GM04503 (cell line): ENCODE data around the gene SGCA.

Experiments
- DNase-seq: peaks from one replicate; pipeline ENCODE4 v3.0.0-alpha.2; 2012; ENCODE audit warnings: low read depth

Gene SGCA

DNA sequence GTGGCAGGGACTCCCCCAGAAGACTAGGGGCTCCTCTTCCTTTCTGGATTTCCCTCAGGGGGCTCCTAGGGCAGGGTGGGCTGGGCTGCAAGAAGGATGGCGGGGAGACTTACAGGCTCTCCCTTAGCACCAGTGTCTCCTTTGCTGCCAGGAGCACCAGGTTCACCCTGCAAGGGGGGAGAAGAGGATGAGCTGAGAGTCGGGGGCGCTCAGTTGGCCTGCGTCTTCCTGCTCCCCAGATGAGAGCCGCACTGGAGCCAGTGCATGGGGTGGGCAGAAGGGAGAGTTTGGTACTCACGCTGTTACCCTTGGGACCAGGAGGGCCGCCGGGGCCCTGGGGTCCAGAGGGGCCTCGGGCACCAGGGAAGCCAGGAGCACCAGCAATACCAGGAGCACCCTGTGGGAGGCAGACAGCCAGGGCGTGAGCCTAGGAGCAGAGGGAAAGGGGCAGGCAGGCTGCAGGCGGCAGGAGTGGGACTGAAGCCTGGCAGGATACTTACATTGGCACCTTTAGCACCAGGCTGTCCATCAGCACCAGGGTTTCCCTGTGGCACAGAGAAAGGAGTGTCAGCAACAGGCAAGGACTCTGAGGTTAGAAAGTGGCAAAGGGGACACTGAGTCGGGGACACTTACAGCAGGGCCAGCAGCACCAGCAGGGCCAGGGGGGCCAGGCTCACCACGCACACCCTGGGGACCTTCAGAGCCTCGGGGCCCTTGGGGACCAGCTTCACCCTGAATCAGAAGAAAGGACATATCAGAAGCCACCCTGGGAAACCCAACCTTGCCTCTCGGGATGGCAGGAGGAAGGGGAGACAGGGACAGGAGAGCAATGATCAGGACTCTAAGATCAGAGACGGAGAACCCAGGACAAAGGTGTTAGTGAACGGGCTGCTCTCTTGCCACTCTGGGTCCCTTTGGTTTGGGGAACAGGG is 29.4 kb downstream of the SGCA start:
- no peak for DNase-seq

- no peak for DNase-seq
Observed at GRCh38 chr17:50196036-50196435, 30.2 kb downstream of the SGCA start.

DNA sequence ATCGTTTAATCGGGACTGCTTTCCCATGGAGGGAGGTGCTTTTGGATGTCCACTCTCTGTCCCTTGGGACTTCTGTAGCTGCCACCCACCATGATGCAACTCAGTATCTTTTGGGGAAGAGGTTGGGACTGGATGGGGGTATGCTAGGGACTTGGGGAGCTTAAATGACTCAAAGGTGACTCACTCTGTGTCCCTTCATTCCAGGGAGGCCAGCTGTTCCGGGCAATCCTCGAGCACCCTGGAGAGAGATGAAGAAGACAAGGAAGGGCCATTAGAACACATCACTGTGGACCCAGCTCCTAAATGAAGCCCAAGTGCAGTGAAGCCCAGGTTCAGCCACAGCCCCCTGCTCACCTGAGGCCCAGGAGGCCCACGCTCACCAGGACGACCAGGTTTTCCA is 31.0 kb downstream of the SGCA start:
- peak; percentile 75 for DNase-seq

- DNase-seq, result no peak
Observed at GRCh38 chr17:50198026-50198669, 32.3 kb downstream of the SGCA start.

- DNase-seq, result no peak
Observed at GRCh38 chr17:50199211-50199802, 33.5 kb downstream of the SGCA start.

GRCh38 chr17:50199803-50200456 is 34.1 kb downstream of the SGCA start:
- DNase-seq, result no peak

GRCh38 chr17:50200457-50201275 is 34.9 kb downstream of the SGCA start:
- no peak for DNase-seq

DNA sequence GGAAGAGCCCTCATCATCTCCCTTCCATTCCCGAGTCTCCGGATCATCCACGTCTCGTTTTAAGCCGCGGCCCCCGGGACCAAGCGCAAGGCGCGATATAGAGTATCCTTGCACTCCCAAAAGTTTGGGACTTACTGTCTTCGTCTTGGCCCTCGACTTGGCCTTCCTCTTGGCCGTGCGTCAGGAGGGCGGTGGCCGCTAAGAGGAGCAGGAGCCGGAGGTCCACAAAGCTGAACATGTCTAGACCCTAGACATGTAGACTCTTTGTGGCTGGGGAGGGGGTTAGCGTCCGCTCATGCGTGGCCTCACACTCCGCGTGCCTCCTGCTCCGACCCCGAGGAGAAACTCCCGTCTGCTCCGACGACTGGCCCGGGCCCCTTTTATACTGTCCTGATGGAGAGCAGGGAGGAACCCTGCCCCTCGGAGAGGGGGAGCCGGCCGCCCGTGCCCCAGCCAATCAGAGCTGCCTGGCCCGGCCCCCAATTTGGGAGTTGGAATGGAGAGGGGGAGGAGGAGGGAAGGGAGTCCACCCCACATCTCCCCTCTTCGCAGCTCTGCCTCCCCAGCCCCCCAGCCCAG is 35.6 kb downstream of the SGCA start, which contains the start of gene COL1A1:
Gene COL1A1, minus strand, starts transcription at position 356 of the 579 bp plus-strand sequence. Its CDS starts 118 bp downstream, at position 238.
- peak; percentile 79 for DNase-seq

DNA sequence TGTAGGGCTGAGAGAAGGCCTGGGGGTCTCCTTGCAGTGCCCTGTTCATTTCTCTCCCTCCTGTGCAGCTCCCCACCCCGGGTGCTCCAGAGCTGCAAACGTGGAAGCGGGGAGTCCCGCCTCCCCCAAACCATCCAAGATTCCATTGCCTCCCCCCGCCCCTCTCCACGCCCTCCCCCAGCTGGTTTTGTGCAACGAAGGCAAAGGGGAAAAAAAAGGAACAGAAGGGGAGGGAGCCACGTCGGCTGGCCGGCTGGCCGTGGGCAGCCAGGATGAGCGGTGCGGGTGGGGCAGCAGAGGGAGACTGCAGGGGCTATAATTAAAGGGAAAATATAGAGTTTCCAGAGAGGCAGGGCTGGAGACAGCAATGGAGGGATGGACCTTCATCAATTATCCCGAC is 37.3 kb downstream of the SGCA start:
- DNase-seq, result peak; percentile 64

- peak; percentile 99 for DNase-seq
Observed at GRCh38 chr17:50203604-50204345, 38.0 kb downstream of the SGCA start.

GRCh38 chr17:50204431-50204830 is 38.6 kb downstream of the SGCA start:
- DNase-seq, result no peak

DNA sequence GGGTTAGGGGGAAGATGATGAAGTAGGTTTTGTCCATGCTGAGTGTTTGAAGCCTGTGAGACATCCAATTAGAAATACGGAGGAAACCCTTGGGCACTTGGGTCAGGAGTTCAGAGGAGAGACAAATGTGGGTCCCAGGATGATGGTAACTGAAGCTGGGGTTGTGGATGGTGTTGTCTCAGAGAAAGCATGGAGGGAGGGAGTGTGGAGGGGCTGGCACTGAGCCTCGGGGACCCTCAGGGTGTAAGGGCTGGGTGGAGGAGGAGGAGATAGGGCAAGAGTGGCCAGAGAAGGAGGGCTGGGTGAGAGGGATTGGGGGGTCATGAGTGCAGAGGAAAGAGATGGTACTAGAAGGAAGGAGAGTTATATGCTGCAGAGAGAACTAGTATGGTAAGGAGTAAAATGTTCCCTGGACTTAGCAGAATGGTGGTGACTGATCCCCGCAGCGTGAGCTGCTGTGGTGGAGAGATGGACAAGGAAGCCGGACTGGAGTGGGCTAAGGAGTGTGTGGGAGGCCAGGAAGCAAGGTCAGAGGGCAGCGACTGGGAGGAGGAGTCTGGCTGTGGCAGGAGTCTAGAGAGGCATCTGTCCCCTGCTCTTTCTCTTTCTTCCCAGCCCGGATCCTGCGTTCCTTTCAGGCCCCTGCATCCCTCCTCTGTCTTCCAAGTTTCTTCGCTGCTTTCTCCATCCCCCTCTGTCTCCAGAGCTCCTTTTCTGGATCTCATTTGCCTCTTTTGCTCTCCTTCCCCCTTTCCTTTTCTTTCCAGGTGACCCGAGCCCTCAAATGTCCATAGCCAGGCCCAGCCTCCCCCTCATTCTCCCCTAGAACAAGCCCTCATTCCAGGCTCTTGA is 39.5 kb downstream of the SGCA start:
- no peak for DNase-seq

DNA sequence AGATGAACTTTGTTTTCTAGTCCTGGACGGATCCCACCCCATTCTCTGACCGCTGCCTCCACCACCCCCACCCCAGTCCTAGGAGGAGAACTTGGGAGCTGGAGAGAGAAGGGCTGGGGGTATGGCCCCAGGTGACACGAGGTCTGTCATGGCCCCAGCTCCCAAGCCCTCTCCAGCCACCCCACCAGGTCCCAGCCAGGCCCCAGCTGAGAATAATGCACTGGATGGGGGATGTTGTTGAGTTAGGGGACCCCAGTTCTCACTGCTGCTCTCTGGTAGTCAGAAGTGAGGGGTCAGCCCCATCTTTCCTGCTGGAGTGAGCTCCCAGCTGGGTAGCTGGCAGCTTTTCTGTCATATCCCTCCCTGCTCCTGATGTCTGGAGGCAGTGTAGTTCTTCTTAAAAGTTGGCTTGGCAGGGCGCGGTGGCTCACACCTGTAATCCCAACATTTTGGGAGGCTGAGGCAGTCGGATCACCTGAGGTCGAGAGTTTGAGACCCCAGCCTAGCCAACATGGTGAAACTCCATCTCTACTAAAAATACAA is 40.2 kb downstream of the SGCA start:
- no peak for DNase-seq

- DNase-seq, result no peak
Observed at GRCh38 chr17:50206604-50207293, 40.9 kb downstream of the SGCA start.

DNA sequence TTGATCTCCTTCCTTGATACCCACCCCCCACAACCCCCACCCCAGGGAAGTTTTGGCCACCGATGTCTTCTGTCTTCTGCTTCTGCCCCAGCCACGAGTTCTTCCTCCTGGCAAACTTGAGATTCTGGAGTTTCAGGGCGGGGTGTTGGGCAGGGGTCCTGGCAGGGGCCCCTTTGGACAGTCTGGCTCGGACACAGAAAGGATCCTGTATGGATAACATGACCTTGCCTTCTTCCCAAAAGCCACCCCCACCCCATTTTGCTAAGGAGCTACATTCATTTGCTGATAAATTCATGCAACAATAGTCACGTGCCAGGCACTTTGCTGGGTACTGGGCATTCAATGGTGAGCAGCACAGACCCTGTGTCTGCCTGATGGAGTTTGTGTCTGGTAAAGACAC is 41.5 kb downstream of the SGCA start:
- DNase-seq, result no peak

DNA sequence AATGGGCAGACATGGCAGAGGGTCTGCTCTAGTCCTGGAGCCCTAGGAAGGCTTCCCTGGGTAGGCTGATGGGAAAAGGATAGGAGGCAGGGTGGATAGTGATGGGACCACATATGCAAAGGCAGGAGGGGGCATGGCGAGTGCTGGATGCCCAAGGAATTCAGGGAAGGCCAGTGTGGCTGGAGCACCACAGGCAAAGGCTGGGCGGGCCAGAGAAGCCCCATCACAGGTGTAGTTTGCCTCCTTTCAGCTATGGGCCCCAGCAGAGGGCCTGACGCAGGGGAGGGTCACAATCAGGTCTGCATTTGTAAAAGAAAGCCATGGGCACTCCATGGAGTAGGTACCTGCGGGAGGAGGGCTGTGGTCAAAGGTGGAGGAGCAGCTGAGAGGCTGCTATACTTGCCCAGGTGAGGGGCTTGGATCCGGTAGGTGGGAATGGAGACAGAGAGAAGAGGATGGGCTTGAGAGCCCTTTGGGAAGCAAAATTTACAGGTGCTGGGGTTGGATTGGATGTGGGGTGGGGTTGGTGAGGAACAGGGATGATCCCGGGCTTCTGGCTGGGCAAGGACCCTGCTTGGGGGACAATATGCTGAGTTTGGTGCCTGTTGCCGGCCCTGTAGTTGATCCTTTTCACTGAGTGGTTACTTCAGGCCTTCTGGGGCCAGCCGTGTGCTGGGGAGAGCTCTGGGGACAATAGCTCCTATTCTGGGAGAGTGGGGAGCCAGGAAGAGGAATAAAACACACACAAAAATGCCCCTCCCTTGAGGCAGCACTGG is 42.2 kb downstream of the SGCA start:
- DNase-seq, result no peak

DNA sequence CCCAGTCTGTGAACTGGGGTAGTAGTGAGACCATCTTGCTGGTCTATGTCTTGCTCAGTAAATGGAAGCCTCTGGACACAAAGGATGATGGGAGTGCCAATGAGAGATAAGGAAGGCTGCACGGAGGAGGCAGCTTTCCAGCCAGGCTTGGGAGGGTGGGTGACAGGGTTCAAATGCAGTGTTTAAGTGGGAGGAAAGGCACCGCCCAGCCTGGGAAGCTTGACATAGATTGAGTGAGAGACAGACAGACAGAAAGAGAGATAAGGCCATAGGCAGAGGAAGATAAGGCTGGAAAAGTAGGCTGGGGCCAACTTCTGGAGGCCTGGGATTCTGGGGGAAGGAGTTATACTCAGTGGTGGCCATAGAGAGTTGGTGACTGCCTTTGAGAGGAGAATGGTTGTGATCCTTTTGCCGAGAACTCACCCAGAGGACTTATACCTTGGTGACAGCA is 42.8 kb downstream of the SGCA start:
- no peak for DNase-seq

DNA sequence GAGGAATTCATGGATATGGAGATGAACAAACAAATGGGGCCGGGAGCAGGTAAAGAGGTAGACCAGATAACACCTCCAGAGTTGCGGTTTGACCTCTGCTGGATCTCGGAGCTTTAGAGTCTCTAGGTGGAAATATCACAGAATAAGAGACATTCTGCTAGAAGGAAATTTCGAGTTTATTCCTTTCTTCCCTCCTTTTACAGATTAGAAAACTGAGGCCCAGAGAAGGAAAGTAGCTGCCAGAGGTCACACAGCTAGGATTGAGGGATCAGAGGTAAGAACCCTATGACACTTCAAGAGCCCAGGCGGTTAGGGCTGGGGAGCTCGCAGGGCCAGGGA is 43.3 kb downstream of the SGCA start:
- DNase-seq, result no peak
